HG02938 (cell line): Measurements from ENCODE around the gene SLC37A4.
"Not testable (repeated sequence)": the region's sequence is repeated elsewhere in the genome, so short reads cannot be mapped to it uniquely, and the experiment has no call there.

Experiments
- ATAC-seq: cut with Tn5 transposase; IDR thresholded peaks from one replicate; pipeline ENCODE4 v1.9.1; 2021; ENCODE audit warnings: mild to moderate bottlenecking, moderate library complexity; ENCODE audit not compliant: unreplicated experiment

Gene SLC37A4

GRCh38 chr11:119042927-119043326, 12.2 kb upstream of the SLC37A4 start:
- no peak for ATAC-seq

DNA sequence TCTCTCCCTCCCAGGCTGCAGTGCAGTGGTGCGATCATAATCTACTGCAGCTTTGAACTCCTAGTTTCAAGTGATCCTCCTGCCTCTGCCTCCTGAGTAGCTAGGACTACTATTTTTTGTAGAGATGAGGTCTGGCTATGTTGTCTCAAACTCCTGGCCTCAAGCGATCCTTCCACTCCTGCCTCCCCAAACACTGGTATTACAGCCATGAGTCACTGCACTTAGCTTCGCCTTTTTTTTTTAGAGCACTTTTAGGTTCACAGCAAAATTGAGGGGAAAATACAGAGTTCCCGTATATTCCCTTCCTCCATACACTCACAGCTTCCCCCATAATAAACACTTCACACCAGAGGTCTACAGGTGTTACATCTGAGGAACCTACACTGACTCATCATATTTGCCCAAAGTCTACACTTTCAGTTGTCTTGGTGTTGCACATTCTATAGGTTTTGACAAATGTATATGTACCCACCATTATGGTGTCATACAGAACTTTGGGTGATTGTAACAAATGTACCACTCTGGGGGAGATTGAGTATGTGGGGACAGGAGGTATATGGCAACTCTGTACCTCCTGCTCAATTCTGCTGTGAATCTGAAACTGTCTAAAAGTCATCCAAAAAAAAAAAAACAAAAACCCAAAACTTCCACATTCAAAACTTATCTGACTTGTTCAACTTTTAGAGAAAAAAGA, 11.3 kb upstream of the SLC37A4 start:
- ATAC-seq = no peak

DNA sequence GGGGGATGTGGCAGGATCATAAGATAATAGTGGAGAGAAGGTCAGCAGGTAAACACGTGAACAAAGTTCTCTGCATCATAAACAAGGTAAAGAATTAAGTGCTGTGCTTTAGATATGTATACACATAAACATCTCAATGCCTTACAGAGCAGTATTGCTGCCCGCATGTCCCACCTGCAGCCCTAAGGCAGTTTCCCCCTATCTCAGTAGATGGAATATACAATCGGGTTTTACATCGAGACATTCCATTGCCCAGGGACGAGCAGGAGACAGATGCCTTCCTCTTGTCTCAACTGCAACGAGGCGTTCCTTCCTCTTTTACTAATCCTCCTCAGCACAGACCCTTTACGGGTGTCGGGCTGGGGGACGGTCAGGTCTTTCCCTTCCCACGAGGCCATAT, 8.8 kb upstream of the SLC37A4 start:
- ATAC-seq = not testable (repeated sequence)

DNA sequence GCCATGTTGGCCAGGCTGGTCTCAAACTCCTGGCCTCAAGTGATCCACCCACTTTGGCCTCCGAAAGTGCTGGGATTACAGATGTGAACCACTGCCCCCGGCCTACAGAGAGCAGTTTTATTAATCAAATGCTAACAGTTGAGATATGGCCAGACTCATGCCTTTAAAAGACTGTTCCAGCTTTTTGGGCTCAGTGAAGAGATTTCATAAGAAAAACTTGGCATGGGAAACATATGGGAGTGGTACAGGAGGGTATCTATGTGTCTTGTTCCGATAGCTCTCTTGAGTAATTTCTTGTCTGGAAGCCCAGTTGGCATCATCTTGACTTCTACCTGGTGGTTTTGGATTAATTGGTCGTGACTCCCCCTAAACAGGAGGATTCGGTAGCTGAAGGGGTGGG, 8.2 kb upstream of the SLC37A4 start:
- ATAC-seq = no peak

DNA sequence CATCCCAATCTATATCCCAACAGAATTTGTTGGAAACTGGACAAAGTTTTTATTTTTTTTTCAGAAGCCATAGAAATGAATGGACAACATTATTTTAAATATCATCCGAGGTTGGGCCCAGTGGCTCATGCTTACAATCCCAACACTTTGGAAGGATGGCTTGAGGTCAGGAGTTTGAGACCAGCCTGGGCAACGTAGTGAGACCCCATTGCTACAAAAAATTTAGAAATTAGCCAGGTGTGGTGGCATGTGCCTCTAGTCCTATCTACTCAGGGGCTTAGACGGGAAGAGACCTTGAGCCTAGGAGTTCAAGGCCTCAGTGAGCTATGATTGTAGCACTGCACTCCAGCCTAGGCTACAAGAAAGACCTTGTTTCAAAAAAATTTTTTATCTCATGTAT, 4.1 kb upstream of the SLC37A4 start:
- no peak for ATAC-seq

GRCh38 chr11:119033421-119033820, 2.7 kb upstream of the SLC37A4 start:
- not testable (repeated sequence) for ATAC-seq

GRCh38 chr11:119031912-119032280, 1.2 kb upstream of the SLC37A4 start:
- ATAC-seq = no peak

- peak; percentile 11 for ATAC-seq
Measured at GRCh38 chr11:119030029-119030328, 698 bp downstream of the SLC37A4 start.

- ATAC-seq = no peak
Measured at GRCh38 chr11:119029340-119030028, 1.2 kb downstream of the SLC37A4 start.

GRCh38 chr11:119029069-119029339, 1.7 kb downstream of the SLC37A4 start:
- ATAC-seq = no peak

DNA sequence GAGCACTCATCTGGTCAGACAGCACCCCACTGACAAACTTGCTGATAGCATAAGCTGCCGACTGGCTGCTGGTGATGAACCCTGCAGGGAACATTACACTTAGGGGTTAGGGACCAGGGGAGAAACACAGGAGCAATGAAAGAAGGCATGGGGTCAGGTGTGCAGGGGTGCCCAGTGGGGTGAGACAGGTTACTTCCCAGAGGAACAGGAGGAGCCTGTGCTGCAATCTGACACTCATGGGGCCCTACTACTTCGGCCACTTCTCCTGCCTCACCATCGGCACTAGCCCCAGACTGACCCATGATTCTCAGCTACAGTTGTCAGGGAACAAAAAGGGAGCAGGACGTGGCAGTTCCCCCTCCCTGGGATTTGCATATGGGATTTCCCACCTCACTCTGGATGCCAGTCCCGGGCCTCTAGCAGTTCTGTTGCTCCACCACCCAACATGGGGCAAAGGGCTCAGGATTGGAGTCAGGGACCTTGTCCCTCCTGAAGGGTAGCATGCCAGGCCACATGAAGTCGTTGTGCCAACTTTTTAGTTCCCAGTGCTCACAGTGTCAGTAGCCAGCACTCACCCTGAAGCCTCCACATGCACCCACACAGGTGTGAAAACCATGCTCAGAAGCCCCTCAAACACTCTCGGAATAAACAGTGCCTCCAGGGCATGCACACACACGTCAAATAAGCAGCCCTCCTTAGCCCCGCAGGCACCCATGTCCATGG, 2.2 kb downstream of the SLC37A4 start:
- ATAC-seq = no peak

- ATAC-seq = no peak
Measured at GRCh38 chr11:119027561-119028345, 2.9 kb downstream of the SLC37A4 start.

DNA sequence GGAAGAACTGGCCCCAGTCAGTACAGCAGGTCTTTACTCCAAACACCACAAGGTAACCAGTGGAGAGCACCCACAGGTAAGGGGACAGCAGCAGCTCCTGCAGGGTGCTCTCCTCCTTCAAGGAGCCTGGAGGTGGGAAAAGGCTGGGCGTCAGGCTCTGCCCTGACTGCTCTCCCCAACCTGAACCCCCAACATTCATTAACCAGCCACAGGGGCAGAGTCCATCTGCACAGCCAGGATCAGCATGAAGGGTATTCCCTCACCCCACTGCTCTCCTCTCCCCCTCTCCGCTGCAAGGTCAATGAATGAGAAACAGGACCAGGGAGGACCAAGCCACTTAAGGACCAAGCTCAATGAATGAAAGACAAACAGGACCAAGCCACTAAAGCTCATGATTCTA, 3.7 kb downstream of the SLC37A4 start:
- no peak for ATAC-seq

- no peak for ATAC-seq
Measured at GRCh38 chr11:119025978-119026766, 4.5 kb downstream of the SLC37A4 start.

- no peak for ATAC-seq
Measured at GRCh38 chr11:119025541-119025940, 5.1 kb downstream of the SLC37A4 start.

- no peak for ATAC-seq
Measured at GRCh38 chr11:119025099-119025473, 5.6 kb downstream of the SLC37A4 start.

- ATAC-seq = no peak
Measured at GRCh38 chr11:119024430-119025098, 6.1 kb downstream of the SLC37A4 start.

- no peak for ATAC-seq
Measured at GRCh38 chr11:119023741-119024140, 6.9 kb downstream of the SLC37A4 start.

DNA sequence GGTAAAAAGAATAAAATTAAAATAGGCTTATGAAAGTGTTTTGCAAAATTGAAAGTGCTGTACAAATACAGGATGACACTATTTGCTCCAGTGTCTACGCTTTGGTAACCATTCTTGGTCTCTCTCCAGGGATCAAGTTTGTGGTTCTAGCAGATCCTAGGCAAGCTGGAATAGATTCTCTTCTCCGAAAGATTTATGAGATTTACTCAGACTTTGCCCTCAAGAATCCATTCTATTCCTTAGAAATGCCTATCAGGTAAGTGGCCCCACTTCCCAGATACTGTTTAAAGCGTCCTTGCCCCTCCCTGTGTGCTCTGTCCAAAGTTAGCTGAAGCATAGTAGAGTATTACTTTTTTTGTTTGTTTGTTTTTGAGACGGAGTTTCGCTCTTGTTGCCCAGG, 9.0 kb downstream of the SLC37A4 start:
- no peak for ATAC-seq

DNA sequence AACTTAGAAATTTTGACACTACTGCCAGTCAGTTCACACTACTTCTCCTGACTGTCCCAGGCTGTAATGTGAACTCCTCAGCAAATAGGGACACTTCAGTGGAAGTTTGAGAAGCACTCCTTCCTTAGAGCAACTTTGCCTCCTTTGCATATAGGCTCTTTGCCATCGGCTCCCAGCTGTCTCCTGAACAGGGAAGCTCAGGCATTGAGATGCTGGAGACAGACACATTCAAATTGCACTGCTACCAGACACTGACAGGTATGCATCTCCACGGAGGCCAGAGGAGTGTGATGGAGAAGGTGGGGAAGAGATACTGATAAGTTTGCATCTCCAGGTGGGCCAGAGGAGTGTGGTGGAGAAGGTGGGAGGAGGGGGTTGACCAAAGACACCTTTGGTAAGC, 10.7 kb downstream of the SLC37A4 start:
- ATAC-seq = no peak
